Thoracic aorta (tissue), 2 donors: Measurements from ENCODE around the gene SCYGR1. TPM values are rescaled to one million over a fixed set of nuclear protein-coding genes. Genes with fewer than 3 reads are reported as not detected.

Source experiments
- ATAC-seq: fragments of 150-250 bp; one replicate; pipeline ENCODE4 v1.8.0; 2017; ENCODE audit warnings: low read depth; ENCODE audit not compliant: insufficient number of reproducible peaks, low FRiP score
- DNase-seq: peaks from one replicate; pipeline ENCODE4 v3.0.0-alpha.2; 2020; ENCODE audit warnings: low spot score
- H3K27ac ChIP-seq, 2 donors: fragments of 200-600 bp; sonication (generic); 1 replicate in 1 of 2; 2 replicates in 1 of 2; pipeline ENCODE4 v1.5.1; 2016; ENCODE audit warnings: mild to moderate bottlenecking in 2 of 2, moderate library complexity in 2 of 2
- H3K27me3 ChIP-seq: fragments of 200-600 bp; sonication (generic); replicated peaks from 2 replicates; pipeline ENCODE4 v1.6.0; 2016; ENCODE audit warnings: mild to moderate bottlenecking; ENCODE audit not compliant: insufficient read depth
- H3K36me3 ChIP-seq: fragments of 200-600 bp; sonication (generic); one replicate; pipeline ENCODE4 v1.5.1; 2016
- H3K4me1 ChIP-seq, 2 donors: fragments of 200-600 bp; sonication (generic); 1 replicate in 1 of 2; 2 replicates in 1 of 2; pipeline versions ENCODE4 v1.5.1 to v1.6.0; 2016; ENCODE audit warnings: low read depth in 2 of 2, mild to moderate bottlenecking in 1 of 2; ENCODE audit not compliant: control insufficient read depth in 1 of 2
- H3K4me3 ChIP-seq: fragments of 200-600 bp; sonication (generic); 2 replicates; pipeline ENCODE4 v1.5.1; 2016; ENCODE audit warnings: mild to moderate bottlenecking
- H3K9me3 ChIP-seq: fragments of 200-600 bp; sonication (generic); 2 replicates; pipeline ENCODE4 v1.5.1; 2016
- total RNA-seq, 2 donors: library from RNA; depleted of rRNA; stranded (reverse); fragments of >200 nt; gene quantifications; one replicate each; pipeline versions ENCODE4 v1.1.0 to v1.2.3, GENCODE V29; 2016
- TF ChIP-seq, protein P1 (sequence below): fragments of 200-600 bp; sonication (generic); IDR thresholded peaks from one replicate; pipeline ENCODE4 v1.5.1; 2019; ENCODE audit warnings: antibody characterized with exemption

SCYGR1 gene
- total RNA-seq, 2 donors from 2014 or later, result not detected

DNA sequence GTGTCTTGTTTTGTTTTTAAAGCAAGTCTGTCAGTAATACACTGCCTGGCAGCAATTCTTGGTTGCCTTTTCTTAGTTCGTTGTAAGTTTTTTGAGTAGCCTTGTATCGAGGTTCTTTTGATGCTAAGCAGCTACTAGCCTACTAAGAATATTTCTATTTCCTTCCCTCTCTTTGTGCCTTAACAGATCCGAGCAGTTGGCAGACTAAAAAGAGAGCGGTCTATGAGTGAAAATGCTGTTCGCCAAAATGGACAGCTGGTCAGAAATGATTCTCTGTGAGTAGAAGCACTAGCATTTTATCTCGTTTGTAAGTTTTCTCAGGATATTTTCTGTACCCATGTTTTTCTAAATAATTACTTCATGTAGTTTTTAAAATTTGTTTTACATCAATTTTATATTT lies 47.6 kb downstream of the SCYGR1 start:
- H3K4me1 ChIP-seq, result no peaks in the 10 kb centered on the region
- H3K27me3 ChIP-seq, result no peaks in the 10 kb centered on the region
- no peak for ATAC-seq
- H3K27ac ChIP-seq, result no peak overlapping the region
- TF ChIP-seq, protein P1, sequence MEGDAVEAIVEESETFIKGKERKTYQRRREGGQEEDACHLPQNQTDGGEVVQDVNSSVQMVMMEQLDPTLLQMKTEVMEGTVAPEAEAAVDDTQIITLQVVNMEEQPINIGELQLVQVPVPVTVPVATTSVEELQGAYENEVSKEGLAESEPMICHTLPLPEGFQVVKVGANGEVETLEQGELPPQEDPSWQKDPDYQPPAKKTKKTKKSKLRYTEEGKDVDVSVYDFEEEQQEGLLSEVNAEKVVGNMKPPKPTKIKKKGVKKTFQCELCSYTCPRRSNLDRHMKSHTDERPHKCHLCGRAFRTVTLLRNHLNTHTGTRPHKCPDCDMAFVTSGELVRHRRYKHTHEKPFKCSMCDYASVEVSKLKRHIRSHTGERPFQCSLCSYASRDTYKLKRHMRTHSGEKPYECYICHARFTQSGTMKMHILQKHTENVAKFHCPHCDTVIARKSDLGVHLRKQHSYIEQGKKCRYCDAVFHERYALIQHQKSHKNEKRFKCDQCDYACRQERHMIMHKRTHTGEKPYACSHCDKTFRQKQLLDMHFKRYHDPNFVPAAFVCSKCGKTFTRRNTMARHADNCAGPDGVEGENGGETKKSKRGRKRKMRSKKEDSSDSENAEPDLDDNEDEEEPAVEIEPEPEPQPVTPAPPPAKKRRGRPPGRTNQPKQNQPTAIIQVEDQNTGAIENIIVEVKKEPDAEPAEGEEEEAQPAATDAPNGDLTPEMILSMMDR, result no peak
- H3K4me3 ChIP-seq, result no peak overlapping the region
- DNase-seq, result no peak
- H3K36me3 ChIP-seq, result peaks cover 15% of the 10 kb centered on the region
- H3K9me3 ChIP-seq, result no peaks in the 10 kb centered on the region

DNA sequence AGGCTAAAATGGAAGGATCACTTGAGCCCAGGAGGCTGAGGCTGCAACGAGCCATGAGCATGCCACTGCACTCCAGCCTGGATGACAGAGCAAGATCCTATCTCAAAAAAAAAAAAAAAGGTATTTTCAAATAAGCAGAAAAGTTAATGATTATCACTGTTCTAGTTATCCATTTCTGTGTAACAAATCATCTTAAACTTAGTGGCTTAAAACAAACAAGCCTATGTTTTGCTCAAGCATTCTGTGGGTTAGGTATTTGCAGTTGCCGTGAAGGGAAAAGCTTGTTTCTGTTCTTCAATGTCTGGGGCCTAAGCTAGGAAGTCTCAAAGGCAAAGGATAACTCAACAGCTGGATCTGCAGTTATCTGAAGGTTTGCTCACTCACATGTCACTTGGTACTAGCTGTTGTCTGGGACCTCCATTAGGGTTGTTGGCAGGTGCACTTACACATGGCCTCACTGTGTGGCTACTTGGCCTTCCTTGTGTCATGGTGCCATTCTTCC lies 48.6 kb downstream of the SCYGR1 start:
- peaks cover 22% of the 10 kb centered on the region for H3K36me3 ChIP-seq

More for the DNA sequence above, 48.6 kb downstream of the SCYGR1 start:
- H3K9me3 ChIP-seq, result no peaks in the 10 kb centered on the region
- no peak overlapping the region for H3K4me3 ChIP-seq
- H3K4me1 ChIP-seq, result no peaks in the 10 kb centered on the region
- TF ChIP-seq, protein P1, result no peak
- no peak overlapping the region for H3K27ac ChIP-seq
- ATAC-seq, result no peak
- no peaks in the 10 kb centered on the region for H3K27me3 ChIP-seq
- no peak for DNase-seq

Other genes with a start within 250 kb of the SCYGR1 start
- 10 to 100 TPM; 17.2 to 34.0 TPM for gene COL4A4, start 223.7 kb downstream of the SCYGR1 start, total RNA-seq
- 10 to 100 TPM; 29.6 to 36.7 TPM for gene COL4A3, start 223.3 kb downstream of the SCYGR1 start, total RNA-seq
- 100 to 1,000 TPM; 109 to 113 TPM for gene MFF, start 62.7 kb downstream of the SCYGR1 start, total RNA-seq
- gene TM4SF20, start 8.6 kb downstream of the SCYGR1 start, total RNA-seq, result not detected
- 10 to 100 TPM; 85.9 to 89.4 TPM for gene AGFG1, start 84.2 kb upstream of the SCYGR1 start, total RNA-seq
- not detected for gene SCYGR2, start 210.9 kb upstream of the SCYGR1 start, total RNA-seq
- not detected for gene SCYGR3, start 226.9 kb upstream of the SCYGR1 start, total RNA-seq
- gene SCYGR4, start 229.5 kb upstream of the SCYGR1 start, total RNA-seq, result not detected